SK-N-SH (cell line): Measurements from ENCODE around the gene CRACR2B. TPM values are rescaled to one million over a fixed set of nuclear protein-coding genes. Genes with fewer than 3 reads are reported as not detected.

Experiments
- CTCF ChIA-PET: fragments of 300-600, 350-600 bp; formaldehyde crosslinking; extraction: SDS; loops from one replicate; lab custom pipeline; 2021; lab: Yijun Ruan, JAX
- POLR2A ChIA-PET: fragments of 350-600 bp; sonication (Branson Sonifier 250); formaldehyde crosslinking; extraction: SDS; loops from one replicate; lab custom pipeline; 2020; ENCODE audit warnings: antibody characterized with exemption, inconsistent platforms; lab: Yijun Ruan, JAX
- DNase-seq: peaks from one replicate; pipeline ENCODE4 v3.0.0; 2012
- H2AFZ ChIP-seq: fragments of 200-600 bp; sonication (generic); 2 replicates; pipeline ENCODE4 v1.8.1; 2016; ENCODE audit warnings: antibody characterized with exemption, mild to moderate bottlenecking, low read depth
- H3F3A ChIP-seq: fragments of 200-600 bp; sonication (generic); replicated peaks from 2 replicates; pipeline ENCODE3; 2016; ENCODE audit warnings: antibody characterized with exemption, mild to moderate bottlenecking; ENCODE audit not compliant: insufficient read depth
- H3K27ac ChIP-seq, 2 experiments: fragments of 200-500 bp in 1 of 2; fragments of 200-600 bp in 1 of 2; sonication (Bioruptor generic) in 1 of 2; sonication (generic), shearing (Covaris generic) in 1 of 2; 2 replicates each; pipeline versions ENCODE4 v1.5.1 to v1.6.1; 2014 to 2016; ENCODE audit warnings: low read depth in 2 of 2, inconsistent platforms in 1 of 2, low read length in 1 of 2, mild to moderate bottlenecking in 1 of 2, mixed read lengths in 1 of 2
- H3K27me3 ChIP-seq: fragments of 200-600 bp; sonication (generic), shearing (Covaris generic); 2 replicates; pipeline ENCODE4 v1.6.1; 2016; ENCODE audit warnings: mixed run types; ENCODE audit not compliant: insufficient read depth
- H3K36me3 ChIP-seq, 2 experiments: fragments of 200-500 bp in 1 of 2; fragments of 200-600 bp in 1 of 2; sonication (Bioruptor generic) in 1 of 2; sonication (generic) in 1 of 2; replicated peaks in 1 of 2; 2 replicates each; pipeline versions ENCODE3 to v1.5.1; 2014 to 2016; ENCODE audit warnings: low read length in 1 of 2, mild to moderate bottlenecking in 1 of 2; ENCODE audit not compliant: insufficient read depth in 2 of 2, control insufficient read depth in 1 of 2
- H3K4me1 ChIP-seq, 2 experiments: fragments of 200-500 bp in 1 of 2; fragments of 200-600 bp in 1 of 2; sonication (Bioruptor generic) in 1 of 2; sonication (generic), shearing (Covaris generic) in 1 of 2; 2 replicates each; pipeline versions ENCODE4 v1.5.1 to v1.6.1; 2014 to 2016; ENCODE audit warnings: low read depth in 1 of 2, low read length in 1 of 2, mixed run types in 1 of 2; ENCODE audit not compliant: insufficient read depth in 2 of 2, control insufficient read depth in 1 of 2
- H3K4me2 ChIP-seq: fragments of 200-600 bp; sonication (generic), shearing (Covaris generic); 2 replicates; pipeline ENCODE4 v1.6.1; 2017; ENCODE audit warnings: mixed run types
- H3K4me3 ChIP-seq, 2 experiments: fragments of 200-500 bp in 1 of 2; fragments of 200-600 bp in 1 of 2; sonication (Bioruptor generic) in 1 of 2; sonication (generic), shearing (Covaris generic) in 1 of 2; 2 replicates each; pipeline versions ENCODE4 v1.5.1 to v1.8.1; 2014 to 2016; ENCODE audit warnings: low read depth in 2 of 2, inconsistent platforms in 1 of 2, low read length in 1 of 2, mild to moderate bottlenecking in 1 of 2, mixed read lengths in 1 of 2, moderate library complexity in 1 of 2
- H3K79me2 ChIP-seq: fragments of 200-600 bp; sonication (generic); 2 replicates; pipeline ENCODE4 v1.8.1; 2017; ENCODE audit warnings: mild to moderate bottlenecking; ENCODE audit not compliant: insufficient read depth
- H3K9ac ChIP-seq: fragments of 200-600 bp; sonication (generic); 2 replicates; pipeline ENCODE4 v1.6.1; 2017; ENCODE audit warnings: mixed run types
- H3K9me2 ChIP-seq: fragments of 200-600 bp; sonication (generic); 2 replicates; pipeline ENCODE4 v1.6.1; 2017; ENCODE audit warnings: mixed run types
- H3K9me3 ChIP-seq: fragments of 200-600 bp; sonication (generic); 2 replicates; pipeline ENCODE4 v1.6.1; 2017; ENCODE audit warnings: mixed run types, mild to moderate bottlenecking, moderate library complexity
- H4K20me1 ChIP-seq: fragments of 200-600 bp; sonication (generic); 2 replicates; pipeline ENCODE4 v1.6.1; 2017; ENCODE audit warnings: mild to moderate bottlenecking, mixed run types; ENCODE audit not compliant: insufficient read depth
- CHD2 ChIP-seq: fragments of 150-350 bp; IDR thresholded peaks from 2 replicates; pipeline ENCODE4 v1.6.1; 2018; ENCODE audit warnings: low read length; ENCODE audit not compliant: partially characterized antibody
- ELF1 ChIP-seq: IDR thresholded peaks from 2 replicates; pipeline ENCODE4 v1.4.0; 2012
- GABPA ChIP-seq: IDR thresholded peaks from 2 replicates; pipeline ENCODE4 v1.4.0; 2012; ENCODE audit warnings: low read depth, mild to moderate bottlenecking
- JUND ChIP-seq: IDR thresholded peaks from 2 replicates; pipeline ENCODE4 v1.4.0; 2012
- MXI1 ChIP-seq: IDR thresholded peaks from 2 replicates; pipeline ENCODE4 v1.6.1; 2012; ENCODE audit warnings: mild to moderate bottlenecking, low read depth, low read length, improper control_type of control experiment
- NFIC ChIP-seq: IDR thresholded peaks from 2 replicates; pipeline ENCODE4 v1.4.0; 2012; ENCODE audit warnings: borderline replicate concordance
- POLR2AphosphoS5 ChIP-seq: IDR thresholded peaks from 2 replicates; pipeline ENCODE4 v1.6.1; 2012; ENCODE audit warnings: low read depth, low read length
- RAD21 ChIP-seq: IDR thresholded peaks from 2 replicates; pipeline ENCODE4 v1.6.1; 2012; ENCODE audit warnings: mild to moderate bottlenecking, low read length
- SIN3A ChIP-seq: IDR thresholded peaks from 2 replicates; pipeline ENCODE4 v1.6.1; 2012; ENCODE audit warnings: low read depth, mild to moderate bottlenecking, low read length, moderate library complexity, borderline replicate concordance
- SMC3 ChIP-seq: IDR thresholded peaks from 2 replicates; pipeline ENCODE4 v1.6.1; 2012; ENCODE audit warnings: low read depth, low read length, improper control_type of control experiment
- TAF1 ChIP-seq: IDR thresholded peaks from 2 replicates; pipeline ENCODE4 v1.6.1; 2012; ENCODE audit warnings: low read depth, mild to moderate bottlenecking, low read length, moderate library complexity, borderline replicate concordance
- TCF12 ChIP-seq: IDR thresholded peaks from 2 replicates; pipeline ENCODE4 v1.4.0; 2012
- TEAD4 ChIP-seq: IDR thresholded peaks from 2 replicates; pipeline ENCODE4 v1.4.0; 2012; ENCODE audit warnings: mild to moderate bottlenecking, borderline replicate concordance; ENCODE audit not compliant: insufficient read depth
- WGBS: methylation state at CpG from one replicate; pipeline ENCODE4 v1.1.6; 2017; ENCODE audit warnings: low lambda C conversion rate; 5-methylcytosine and 5-hydroxymethylcytosine counted together
- polyA plus RNA-seq, 3 experiments: library from polyadenylated mRNA; depleted of rRNA; stranded (reverse); fragments of >200 nt; gene quantifications; 2 replicates each; pipeline ENCODE4 v1.2.3, GENCODE V29; 2012
- TF ChIP-seq, protein P1 (sequence below): fragments of 200-600 bp; sonication (generic); IDR thresholded peaks from 2 replicates; pipeline ENCODE4 v1.6.1; 2017; ENCODE audit warnings: antibody characterized with exemption, mild to moderate bottlenecking, moderate library complexity
- TF ChIP-seq, protein P2 (sequence below): IDR thresholded peaks from 2 replicates; pipeline ENCODE4 v1.4.0; 2012; ENCODE audit warnings: low read depth

CRACR2B gene
- polyA plus RNA-seq, 1 of the 3 experiments (the other 2 are of a cell fraction) = 1.1 TPM

DNA sequence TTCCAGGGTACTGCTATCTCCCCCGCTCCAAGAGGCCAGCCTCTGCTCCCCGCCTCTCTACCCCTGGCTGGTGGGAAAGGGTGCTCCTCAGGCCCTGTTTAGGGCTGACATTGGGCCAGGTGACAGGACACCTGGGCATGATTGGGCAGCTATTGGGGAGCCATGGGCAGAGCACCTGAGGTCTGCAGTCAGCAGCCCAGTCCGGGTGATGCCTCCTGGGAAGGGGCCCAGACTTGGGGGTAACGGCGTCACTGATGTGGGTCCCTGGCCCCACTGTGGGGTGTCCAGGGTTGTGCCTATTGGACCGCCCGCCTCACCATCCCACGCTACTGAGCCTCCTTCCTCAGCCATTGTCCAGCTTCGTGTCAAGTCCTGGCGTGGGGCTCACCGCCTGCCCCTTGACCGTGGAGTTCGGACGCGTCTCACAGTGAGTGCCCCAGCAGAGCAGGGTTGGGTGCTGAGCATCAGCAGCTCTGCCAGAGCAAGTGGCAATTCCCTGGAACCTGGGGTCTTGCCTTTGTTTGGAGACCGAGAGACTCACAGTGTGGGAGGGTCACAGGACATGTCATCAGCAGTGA, 47.7 kb upstream of the CRACR2B start:
- no peaks in the 10 kb centered on the region for H3K9me2 ChIP-seq
- H2AFZ ChIP-seq = no peak overlapping the region
- no peak overlapping the region for H3K4me3 ChIP-seq
- TF ChIP-seq SMC3 (no peak), JUND (no peak), ELF1 (no peak), TEAD4 (no peak)
- TF ChIP-seq, protein P1, sequence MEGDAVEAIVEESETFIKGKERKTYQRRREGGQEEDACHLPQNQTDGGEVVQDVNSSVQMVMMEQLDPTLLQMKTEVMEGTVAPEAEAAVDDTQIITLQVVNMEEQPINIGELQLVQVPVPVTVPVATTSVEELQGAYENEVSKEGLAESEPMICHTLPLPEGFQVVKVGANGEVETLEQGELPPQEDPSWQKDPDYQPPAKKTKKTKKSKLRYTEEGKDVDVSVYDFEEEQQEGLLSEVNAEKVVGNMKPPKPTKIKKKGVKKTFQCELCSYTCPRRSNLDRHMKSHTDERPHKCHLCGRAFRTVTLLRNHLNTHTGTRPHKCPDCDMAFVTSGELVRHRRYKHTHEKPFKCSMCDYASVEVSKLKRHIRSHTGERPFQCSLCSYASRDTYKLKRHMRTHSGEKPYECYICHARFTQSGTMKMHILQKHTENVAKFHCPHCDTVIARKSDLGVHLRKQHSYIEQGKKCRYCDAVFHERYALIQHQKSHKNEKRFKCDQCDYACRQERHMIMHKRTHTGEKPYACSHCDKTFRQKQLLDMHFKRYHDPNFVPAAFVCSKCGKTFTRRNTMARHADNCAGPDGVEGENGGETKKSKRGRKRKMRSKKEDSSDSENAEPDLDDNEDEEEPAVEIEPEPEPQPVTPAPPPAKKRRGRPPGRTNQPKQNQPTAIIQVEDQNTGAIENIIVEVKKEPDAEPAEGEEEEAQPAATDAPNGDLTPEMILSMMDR = no peak
- TF ChIP-seq, all 33 proteins: peak for 0
- ChIA-PET POLR2A (no interaction called here), CTCF (interaction anchor here (0.9 kb wide), 1 partner anchor 13 kb away, joined by 3 read pairs; no protein-coding TSS in a partner anchor)
- no peak overlapping the region; the same call in 1 of the 2 replicates for H3K4me2 ChIP-seq
- H3K27ac ChIP-seq = no peak overlapping the region
- peaks cover 0 to 4% of the 10 kb centered on the region in 2 experiments for H3K36me3 ChIP-seq
- H3K4me1 ChIP-seq = peaks cover 17 to 26% of the 10 kb centered on the region in 2 experiments; a peak in 3 of 4 replicates
- peaks cover 16% of the 10 kb centered on the region for H4K20me1 ChIP-seq
- H3K27me3 ChIP-seq = no peaks in the 10 kb centered on the region
- WGBS = 92% methylated on average over 8 of the region's 16 CpGs
- H3K9ac ChIP-seq = no peak overlapping the region
- DNase-seq = no peak
- H3K9me3 ChIP-seq = no peaks in the 10 kb centered on the region
- H3F3A ChIP-seq = peaks cover 17% of the 10 kb centered on the region
- H3K79me2 ChIP-seq = peaks cover 43% of the 10 kb centered on the region

DNA sequence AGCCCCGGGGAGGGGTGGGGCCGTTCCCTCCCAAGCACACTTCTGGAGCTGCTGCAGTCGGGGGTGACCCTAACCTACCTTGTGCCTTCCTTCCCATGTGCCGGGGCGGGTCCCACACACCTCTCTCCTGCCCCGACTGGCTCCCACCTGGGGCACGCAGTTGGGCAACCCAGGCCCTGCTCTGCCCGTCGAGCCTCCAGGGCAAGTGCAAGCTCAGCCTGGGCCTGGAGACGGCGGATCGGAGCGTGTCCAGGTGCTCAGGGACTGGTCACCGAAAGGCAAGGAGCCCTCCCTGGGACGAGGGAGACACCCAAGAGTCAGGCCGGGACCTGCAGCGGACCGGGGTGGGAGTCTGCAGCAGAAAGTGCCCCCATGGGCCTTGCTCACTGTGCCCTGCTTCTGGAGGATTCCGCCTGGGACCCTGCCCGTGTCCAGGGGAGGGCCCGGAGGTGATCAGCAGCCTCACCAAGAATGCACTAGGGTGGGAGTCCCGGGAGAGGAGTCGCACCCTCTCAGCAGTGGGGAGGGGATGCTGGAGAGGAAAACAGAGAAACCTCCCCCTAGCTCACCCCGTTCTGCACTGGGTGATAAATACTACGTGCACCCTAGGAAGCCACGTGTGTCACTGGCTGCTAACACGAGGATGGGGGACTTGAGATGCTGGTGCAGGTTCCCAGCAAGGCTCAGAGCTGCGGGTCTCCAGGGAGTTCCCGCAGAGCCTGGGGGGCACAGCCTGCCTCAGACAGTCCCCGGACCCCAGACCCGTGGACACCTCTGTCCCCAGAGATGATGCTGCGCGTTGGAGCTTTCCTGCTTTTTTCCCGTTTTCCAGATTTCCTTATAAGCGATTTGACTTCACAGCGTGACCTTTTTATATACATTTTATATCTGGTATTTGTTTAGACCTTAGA, 45.2 kb upstream of the CRACR2B start:
- Histone ChIP-seq H4K20me1 (no peaks in the 10 kb centered on the region), H3F3A (peaks cover 17% of the 10 kb centered on the region), H3K9ac (peak overlapping the region; percentile 23; the same call in 1 of the 2 replicates), H3K27ac (peak overlapping the region in 1 of 2 experiments; percentile 75; a peak in 2 of 4 replicates), H3K9me2 (no peaks in the 10 kb centered on the region), H3K4me3 (no peak overlapping the region), H2AFZ (no peak overlapping the region), H3K79me2 (peaks cover 23% of the 10 kb centered on the region), H3K27me3 (no peaks in the 10 kb centered on the region), H3K4me2 (0 out of 2 replicates have a peak overlapping the region, but pooled peaks have one; percentile 41), H3K36me3 (peaks cover 0 to 7% of the 10 kb centered on the region in 2 experiments), H3K4me1 (peaks cover 9 to 16% of the 10 kb centered on the region in 2 experiments; a peak in 3 of 4 replicates), H3K9me3 (no peaks in the 10 kb centered on the region)
- ChIA-PET CTCF (interaction anchor here (0.7 to 3.3 kb wide), 11 partner anchors 12 to 228 kb away, joined by 3 to 43 read pairs (median 6); partner anchors contain the start of genes PIDD1, SLC25A22 and TALDO1), POLR2A (no interaction called here)
- WGBS = 87% methylated on average over 15 of the region's 36 CpGs
- DNase-seq = no peak
- TF ChIP-seq TAF1 (no peak), POLR2AphosphoS5 (no peak), CHD2 (no peak), GABPA (no peak), TEAD4 (no peak), SIN3A (no peak), JUND (no peak), RAD21 (no peak), NFIC (no peak), TCF12 (no peak), MXI1 (no peak)
- TF ChIP-seq, protein P2, sequence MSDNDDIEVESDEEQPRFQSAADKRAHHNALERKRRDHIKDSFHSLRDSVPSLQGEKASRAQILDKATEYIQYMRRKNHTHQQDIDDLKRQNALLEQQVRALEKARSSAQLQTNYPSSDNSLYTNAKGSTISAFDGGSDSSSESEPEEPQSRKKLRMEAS = no peak
